Measurements from ENCODE around the gene AGPAT2. TPM values are rescaled to one million over a fixed set of nuclear protein-coding genes. Genes with fewer than 3 reads are reported as not detected.

AGPAT2 gene
- total and polyA plus RNA-seq, 2 of the 4 experiments (the other 2 are of a cell fraction), result 16.1 to 39.5 TPM

GRCh38 chr9:136670576-136671253 lies 16.5 kb downstream of the AGPAT2 start:
- Histone ChIP-seq H3K9me3 (ENCODE audit: control insufficient read depth, insufficient read depth, low read length) (no peaks in the 10 kb centered on the region), H2BK15ac (ENCODE audit: low read depth, low read length) (no peak overlapping the region), H2AFZ (replicated peaks; ENCODE audit: low read length, poor library complexity) (no peak overlapping the region), H2BK5ac (ENCODE audit: low read depth, low read length, poor library complexity, severe bottlenecking) (no peak overlapping the region), H3K27me3 (ENCODE audit: control insufficient read depth, insufficient read depth, low read length) (peaks cover 10% of the 10 kb centered on the region; the same call in 1 of the 2 replicates), H4K91ac (ENCODE audit: insufficient read depth, low read depth, low read length) (no peak overlapping the region), H2BK20ac (ENCODE audit: low read depth, low read length) (no peak overlapping the region), H3K79me1 (ENCODE audit: low read depth in 1 of 2, low read length in 2 of 2) (no peaks in the 10 kb centered on the region), H2AK5ac (ENCODE audit: low read depth, low read length) (no peak overlapping the region), H3K4ac (ENCODE audit: low read depth, low read length) (no peak overlapping the region), H3K56ac (ENCODE audit: extremely low read depth, insufficient read depth, low read length) (no peak overlapping the region), H4K5ac (ENCODE audit: low read depth, low read length) (no peak overlapping the region), H4K8ac (ENCODE audit: low read depth in 2 of 2, low read length in 2 of 2) (no peak overlapping the region), H3K4me3 (ENCODE audit: insufficient read depth, low read depth, low read length) (no peak overlapping the region), H3K27ac (ENCODE audit: insufficient read depth, low read length) (no peak overlapping the region), H3K36me3 (ENCODE audit: control insufficient read depth, insufficient read depth, low read length) (peaks cover 11% of the 10 kb centered on the region; the same call in 1 of the 2 replicates), H4K20me1 (ENCODE audit: insufficient read depth, low read length) (no peaks in the 10 kb centered on the region; the same call in none of the 2 replicates), H3K9ac (ENCODE audit: low read depth, low read length) (no peak overlapping the region), H2BK120ac (ENCODE audit: low read depth, low read length) (no peak overlapping the region), H3K18ac (ENCODE audit: low read depth, low read length) (no peak overlapping the region), H3K23ac (ENCODE audit: low read depth, low read length) (no peak overlapping the region), H3K4me1 (ENCODE audit: control insufficient read depth, insufficient read depth, low read length) (no peaks in the 10 kb centered on the region), H3K4me2 (ENCODE audit: low read depth, low read length) (no peak overlapping the region), H3K14ac (replicated peaks; ENCODE audit: low read depth, low read length) (no peak overlapping the region), H2AK9ac (replicated peaks; ENCODE audit: low read depth, low read length, poor library complexity) (no peak overlapping the region), H3K9me1 (ENCODE audit: insufficient read depth, low read length) (no peaks in the 10 kb centered on the region)
- in situ Hi-C loops (cut with MboI; ENCODE audit: low sequenced_read_pairs) (no loop called here), intact Hi-C loops (cut with micrococcal nuclease) (no loop called here), dilution Hi-C loops (cut with HindIII; ENCODE audit: low sequenced_read_pairs, unreplicated experiment) (no loop called here)
- no TSS peak for BruUV-seq (replicated peaks)
- DNase-seq, result no peak
- no peak for ATAC-seq (ENCODE audit: low read depth)
- no peak for TF ChIP-seq CHD1 (IDR thresholded peaks at IDR 0.05; ENCODE audit: low read depth, low read length)
- no peak for TF ChIP-seq RFX5 (IDR thresholded peaks at IDR 0.05; ENCODE audit: low read depth, low read length)
- TF ChIP-seq ELK1 (IDR thresholded peaks at IDR 0.05; ENCODE audit: borderline replicate concordance, low read depth, low read length), result no peak
- TF ChIP-seq RAD21 (IDR thresholded peaks at IDR 0.05; ENCODE audit: low read length), result no peak
- TF ChIP-seq POLR2A (IDR thresholded peaks at IDR 0.05; ENCODE audit: low read depth, low read length), result no peak
- TF ChIP-seq FOS (IDR thresholded peaks at IDR 0.05; ENCODE audit: low read depth, low read length), result no peak
- no peak for TF ChIP-seq RCOR1 (IDR thresholded peaks at IDR 0.05; ENCODE audit: insufficient replicate concordance, low read length)
- TF ChIP-seq SMC3 (IDR thresholded peaks at IDR 0.05; ENCODE audit: low read depth, low read length), result no peak
- TF ChIP-seq MXI1 (IDR thresholded peaks at IDR 0.05; ENCODE audit: borderline replicate concordance, low read depth, low read length), result no peak
- TF ChIP-seq CEBPB (IDR thresholded peaks at IDR 0.05; ENCODE audit: low read depth, low read length), result no peak
- no peak for TF ChIP-seq USF2 (IDR thresholded peaks at IDR 0.05; ENCODE audit: low read depth, low read length)
- TF ChIP-seq MAFK (IDR thresholded peaks at IDR 0.05; ENCODE audit: low read depth, low read length), result no peak
- no peak for TF ChIP-seq MAZ (IDR thresholded peaks at IDR 0.05; ENCODE audit: borderline replicate concordance, low read depth, low read length)
- no peak for TF ChIP-seq BHLHE40 (IDR thresholded peaks at IDR 0.05; ENCODE audit: low read depth, low read length)
- TF ChIP-seq CTCF (conservative IDR thresholded peaks at IDR 0.05; ENCODE audit: low read depth, low read length), result no peak
- TF ChIP-seq NFE2L2 (IDR thresholded peaks at IDR 0.05; ENCODE audit: low read depth, low read length), result no peak
- WGBS, 2 experiments (ENCODE audit: extremely low coverage in 2 of 2, insufficient read length in 1 of 2), result 84% methylated on average over 10 of the region's 36 CpGs; no CpG with 5 or more reads in 1 of the 2 experiments
- POLR2A ChIA-PET (ENCODE audit: unreplicated experiment), result no interaction called here
- CTCF ChIA-PET, result no interaction called here

All from IMR-90 (cell line).